HG03060 (cell line): ENCODE measurements around the gene NGFR.
"Not testable (repeated sequence)": the region's sequence is repeated elsewhere in the genome, so short reads cannot be mapped to it uniquely, and the experiment has no call there.

Experiments
- ATAC-seq: cut with Tn5 transposase; IDR thresholded peaks from one replicate; pipeline ENCODE4 v1.9.1; 2021; ENCODE audit warnings: low read depth, moderate number of reproducible peaks; ENCODE audit not compliant: unreplicated experiment

NGFR gene

DNA sequence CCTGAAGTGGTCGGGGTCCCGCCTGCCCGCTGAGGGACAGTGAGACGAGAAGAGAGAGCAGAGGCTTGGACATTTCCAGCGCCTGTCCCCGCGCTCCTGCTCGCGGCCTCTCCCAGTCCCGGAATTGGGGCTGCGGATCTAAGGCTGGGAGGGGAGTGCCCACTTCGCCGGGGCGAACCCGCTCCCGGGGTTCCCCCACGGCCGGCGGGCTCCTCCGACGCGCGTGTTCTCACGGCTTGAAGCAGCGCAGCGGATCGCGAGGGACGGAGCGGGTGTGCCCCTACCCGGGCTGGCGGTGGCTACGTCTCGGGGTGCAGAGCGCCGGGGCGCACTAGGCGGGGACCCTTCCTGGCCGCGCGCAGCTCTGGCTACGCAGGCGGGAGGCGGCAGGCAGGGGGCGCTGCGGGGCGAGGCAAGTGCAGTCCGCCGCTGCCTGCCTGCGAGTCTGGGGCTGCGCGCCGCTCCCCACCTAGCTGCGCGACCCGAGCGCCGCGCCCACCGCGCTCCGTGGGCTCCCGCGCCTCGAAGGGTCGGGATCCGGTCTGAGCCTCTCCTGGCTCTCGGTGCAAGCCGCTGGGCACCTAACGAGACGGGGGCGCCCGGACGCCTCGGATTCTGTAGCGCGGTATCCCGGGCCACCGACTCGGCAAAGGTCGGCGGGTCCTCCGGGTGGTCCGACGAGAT, 1.2 kb downstream of the NGFR start:
- no peak for ATAC-seq

DNA sequence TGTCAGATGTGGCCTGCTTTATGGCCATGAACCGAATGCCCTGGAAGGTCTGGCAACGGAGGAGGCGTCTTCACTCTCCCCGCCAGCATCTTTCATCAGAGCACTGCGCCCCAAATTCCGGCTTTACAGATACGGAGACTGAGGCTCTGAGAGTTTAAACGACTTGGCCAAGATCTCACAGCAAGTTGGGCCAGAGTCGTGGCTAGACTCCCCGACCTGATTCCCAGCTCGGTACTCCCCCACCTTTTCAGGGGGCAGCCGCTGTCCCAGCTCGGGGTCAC, 1.7 kb downstream of the NGFR start:
- no peak for ATAC-seq

DNA sequence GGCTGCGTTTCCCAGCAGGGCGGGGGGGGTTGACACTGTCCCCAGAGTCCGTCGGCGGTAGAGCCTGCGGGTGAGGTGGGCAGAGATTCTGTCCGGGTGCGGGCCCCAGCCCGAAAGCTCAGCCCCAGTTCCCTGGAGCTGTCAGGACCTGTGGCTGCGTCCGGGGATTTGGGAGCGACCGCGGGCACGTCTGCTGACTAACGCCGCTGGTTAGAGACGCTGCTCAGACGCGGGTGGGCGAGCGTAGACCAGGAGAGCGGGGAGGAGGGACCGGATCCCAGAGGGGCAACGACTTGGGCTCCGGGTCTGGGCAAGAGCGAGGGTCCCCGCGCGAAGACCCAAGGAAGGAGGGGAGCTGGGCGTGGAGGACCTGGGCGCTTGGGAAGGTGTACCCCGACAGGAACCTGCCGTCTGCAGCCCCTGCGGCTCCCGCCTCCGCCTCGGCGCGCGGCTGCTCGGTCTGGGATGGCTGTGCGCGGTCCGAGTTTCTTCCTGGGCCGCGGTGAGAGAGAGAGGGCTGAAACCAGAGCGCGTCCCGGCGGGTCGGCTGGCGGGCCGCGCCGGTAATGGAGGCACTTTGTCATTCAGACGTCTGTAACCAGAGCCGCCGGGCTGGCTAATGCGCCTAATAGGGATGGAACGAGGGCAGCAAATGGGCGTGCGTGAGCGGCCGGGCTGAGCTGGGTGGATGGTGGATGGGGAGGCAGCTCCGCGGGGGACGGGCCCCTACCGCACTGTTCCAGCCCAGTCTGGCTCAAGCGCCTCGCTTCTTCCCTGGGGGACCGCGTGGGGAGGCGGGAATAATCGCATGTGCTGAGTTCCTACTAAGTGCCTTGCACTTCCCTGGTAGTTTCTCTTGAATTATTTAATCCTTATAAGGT, 2.3 kb downstream of the NGFR start:
- ATAC-seq = no peak

DNA sequence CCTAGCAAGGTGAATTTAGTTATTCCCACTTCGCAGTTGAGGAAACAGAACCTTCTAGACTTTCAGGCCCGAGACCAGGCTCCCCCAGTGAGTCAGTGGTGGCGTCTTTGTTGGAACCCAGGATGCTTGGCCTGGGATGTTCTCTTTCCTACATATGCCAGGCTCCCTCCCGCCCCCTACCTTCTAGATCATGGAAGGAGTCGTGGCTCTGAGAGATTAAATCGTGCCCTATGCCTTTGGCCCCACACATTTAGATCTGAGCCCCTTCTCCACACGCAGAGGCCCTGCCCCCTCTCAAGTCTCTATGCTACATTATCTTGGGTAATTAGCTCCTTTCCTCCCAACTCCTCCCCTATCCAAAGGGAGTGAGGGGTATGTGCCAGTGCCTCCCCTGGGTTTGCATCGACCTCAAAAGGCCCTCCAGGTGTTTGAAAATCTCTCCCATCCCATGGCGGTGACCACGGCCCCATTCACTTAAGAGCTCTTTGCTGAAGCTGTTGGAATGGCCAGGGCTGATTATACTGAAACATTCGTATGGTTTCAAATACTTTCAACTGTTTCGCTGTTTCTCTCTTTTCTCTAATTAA, 3.0 kb downstream of the NGFR start:
- ATAC-seq = no peak

DNA sequence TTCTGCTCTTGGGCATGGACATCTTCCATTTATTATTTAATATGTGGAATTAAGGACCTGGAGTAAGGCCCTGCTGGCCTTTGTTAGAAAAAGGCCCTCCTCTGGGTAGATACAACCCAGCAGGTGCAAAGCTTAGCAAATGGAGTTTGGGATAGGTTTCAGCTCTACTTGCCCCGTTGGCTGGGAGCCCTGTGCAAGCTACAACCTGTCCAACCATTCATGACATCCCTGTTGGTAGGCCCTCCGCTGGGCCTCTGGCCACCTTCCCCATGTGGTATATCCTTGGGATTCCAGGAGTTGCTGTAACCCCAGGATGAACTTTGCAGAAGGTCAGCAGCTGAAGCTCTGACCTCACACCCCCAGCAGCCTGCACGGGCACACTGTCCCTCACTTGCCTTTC, 6.4 kb downstream of the NGFR start:
- no peak for ATAC-seq

DNA sequence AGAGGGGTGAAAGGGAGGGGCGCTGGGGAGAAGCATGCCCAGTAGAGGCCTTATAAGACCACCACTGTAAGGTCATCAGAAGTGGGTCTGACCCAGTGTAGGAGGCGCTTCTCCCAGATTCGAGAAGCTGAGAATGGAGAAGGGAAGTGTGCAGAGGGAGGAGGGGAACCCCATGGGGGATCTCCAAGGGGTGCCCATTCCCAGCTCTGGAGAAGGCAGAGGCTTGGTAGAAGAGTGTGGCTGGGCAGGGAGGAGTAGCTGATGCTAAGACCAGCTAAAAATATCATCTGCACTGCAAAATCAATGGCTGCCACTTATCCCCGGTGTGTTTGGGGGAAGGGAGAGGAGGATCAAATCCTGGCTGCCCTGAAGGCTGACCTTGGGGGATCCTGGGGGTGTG, 7.2 kb downstream of the NGFR start:
- ATAC-seq = no peak

DNA sequence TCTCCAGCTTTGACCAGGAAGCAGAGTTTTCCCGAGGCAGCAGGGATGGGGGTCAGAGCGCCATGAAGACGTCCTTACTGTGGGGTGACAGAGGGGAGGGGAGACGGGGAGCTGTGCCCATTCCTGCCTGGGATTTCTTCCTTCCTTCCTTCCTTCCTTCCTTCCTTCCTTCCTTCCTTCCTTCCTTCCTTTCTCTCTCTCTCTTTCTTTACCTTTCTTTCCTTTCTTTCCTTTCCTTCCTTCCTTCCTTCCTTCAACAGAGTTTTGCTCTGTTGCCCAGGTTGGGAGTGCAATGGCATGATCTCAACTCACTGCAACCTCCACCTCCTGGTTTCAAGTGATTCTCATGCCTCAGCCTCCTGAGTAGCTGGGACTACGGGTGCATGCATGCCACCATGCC, 7.6 kb downstream of the NGFR start:
- not testable (repeated sequence) for ATAC-seq

DNA sequence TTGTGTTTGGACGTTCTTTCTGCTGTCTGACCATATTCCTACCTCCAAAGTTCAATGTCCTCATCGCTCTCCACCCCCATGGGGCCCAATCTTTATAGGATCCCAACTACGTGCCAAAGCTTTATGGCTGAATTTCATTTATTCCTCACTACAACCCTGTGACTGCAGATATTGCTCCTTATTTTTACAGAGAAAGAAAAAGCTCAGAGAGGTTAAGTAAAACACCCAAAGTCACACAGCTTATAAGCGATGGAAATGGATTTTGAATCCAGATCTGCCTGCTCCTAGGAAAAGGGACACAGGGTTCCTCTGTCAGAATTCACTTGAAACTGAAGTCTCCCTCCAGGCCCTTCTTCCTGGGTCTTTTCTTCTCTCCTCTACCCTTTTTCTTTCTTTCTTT, 9.3 kb downstream of the NGFR start:
- no peak for ATAC-seq

DNA sequence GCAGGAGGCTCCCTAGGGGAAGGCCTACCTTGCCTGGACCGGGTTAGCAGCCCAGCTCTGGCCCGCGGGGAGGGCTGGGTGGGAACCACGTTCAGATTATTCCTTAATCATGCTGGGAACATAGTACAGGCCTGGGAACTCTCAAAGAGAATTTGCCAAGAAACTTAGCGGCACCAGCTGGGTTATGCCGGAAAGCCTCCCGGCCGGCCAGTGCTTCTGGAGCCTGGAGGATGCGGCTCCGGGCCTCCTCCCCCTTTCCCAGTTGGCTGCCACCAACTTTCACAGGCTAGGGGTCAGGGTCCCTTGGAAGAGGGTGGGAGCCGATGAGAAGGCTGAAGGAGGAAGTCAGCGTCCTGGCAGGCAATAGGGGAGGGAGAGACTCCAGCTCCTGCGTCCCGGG, 10.8 kb downstream of the NGFR start:
- ATAC-seq = no peak

DNA sequence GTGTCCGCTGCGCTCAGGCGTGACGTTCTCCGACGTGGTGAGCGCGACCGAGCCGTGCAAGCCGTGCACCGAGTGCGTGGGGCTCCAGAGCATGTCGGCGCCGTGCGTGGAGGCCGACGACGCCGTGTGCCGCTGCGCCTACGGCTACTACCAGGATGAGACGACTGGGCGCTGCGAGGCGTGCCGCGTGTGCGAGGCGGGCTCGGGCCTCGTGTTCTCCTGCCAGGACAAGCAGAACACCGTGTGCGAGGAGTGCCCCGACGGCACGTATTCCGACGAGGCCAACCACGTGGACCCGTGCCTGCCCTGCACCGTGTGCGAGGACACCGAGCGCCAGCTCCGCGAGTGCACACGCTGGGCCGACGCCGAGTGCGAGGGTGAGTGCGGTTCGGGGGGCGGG, 11.2 kb downstream of the NGFR start:
- ATAC-seq = no peak

DNA sequence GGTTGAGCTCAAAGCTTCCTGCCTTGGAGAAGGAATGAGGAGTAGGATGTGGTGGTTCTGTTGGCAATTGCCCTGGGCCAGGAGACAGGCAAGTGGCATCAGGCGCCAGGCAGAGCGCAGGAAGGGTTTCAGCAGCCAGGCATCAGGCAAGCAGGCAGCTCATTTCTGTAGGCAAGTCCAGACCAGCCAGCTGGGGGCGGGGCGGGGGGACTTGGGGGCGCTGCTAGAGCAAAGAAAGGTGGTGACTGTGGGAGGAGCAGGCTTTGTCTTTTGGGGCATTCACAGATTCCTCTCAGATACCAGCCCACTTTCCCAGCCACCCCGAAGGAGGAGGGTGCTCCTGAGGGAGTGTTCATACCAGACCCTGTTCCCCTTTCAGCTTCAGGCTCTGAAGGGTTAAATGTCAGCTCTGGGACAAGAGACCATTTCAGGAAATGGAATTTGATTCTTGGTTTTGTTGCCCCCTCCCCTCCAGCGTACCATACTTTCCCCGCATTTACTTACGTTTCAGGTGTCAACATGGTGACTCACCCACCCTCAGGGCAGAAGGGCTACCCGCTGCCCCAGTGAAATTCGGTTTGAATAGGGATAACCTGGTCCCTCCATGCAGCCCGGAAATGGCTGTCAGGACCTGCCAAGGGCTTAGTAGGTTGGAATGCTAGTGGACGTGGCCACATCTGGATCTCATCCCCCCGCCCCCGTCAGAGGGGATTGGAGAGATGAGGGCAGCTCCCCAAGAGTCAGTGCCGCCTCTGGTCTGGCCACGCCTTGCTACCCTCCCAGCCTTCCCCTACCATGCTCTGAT, 13.2 kb downstream of the NGFR start:
- ATAC-seq = no peak

DNA sequence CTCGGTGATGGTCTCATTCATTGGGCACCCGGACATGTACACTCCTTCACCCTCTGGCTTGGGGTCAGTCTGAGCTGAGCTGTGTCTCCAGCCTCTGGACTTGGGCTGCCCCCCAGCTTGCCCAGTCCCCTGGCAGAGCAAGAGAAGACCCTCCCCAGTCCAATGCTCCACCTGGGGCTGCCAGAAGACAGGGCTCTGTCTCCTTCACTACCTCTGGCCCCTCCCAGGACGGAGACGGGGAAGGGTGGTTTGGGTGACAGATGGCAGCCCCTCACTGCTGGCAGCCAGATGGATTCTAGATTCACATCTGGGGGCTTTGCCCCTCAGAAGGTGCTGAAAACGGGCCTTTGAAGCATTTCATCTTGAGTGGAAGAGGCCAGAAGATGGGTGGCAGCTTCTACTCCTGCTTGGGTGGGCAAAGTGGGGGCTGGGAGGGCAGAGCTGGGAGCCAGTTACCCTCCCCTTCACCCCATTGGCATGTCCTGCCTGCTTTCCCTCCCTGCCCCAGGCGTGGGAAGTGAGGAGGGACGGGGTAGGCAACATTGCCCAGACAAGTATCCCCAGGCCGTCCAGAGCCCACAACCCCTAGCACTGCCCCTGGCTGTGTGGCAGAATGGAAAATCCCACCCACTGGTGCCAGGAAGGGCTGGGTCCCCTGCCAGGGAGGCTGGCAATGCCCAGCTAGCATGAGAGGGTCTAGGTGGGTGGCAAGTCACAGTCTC, 13.9 kb downstream of the NGFR start:
- ATAC-seq = no peak

DNA sequence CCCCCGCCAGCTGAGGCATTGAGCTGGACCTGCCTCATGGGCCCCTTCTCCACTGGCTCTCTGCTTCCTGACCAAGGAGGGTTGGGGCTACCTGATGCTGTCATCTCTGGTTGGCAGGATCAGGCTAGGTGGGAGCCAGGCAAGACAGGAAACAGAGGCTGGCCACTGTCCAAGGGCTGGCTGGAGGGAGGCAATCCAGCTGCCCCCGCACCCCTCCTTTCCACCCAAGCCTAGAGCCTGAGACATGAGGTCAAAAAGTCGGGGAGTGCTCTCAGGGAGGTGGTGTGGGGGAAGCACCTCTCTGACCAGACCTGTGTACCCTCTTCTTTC, 14.5 kb downstream of the NGFR start:
- no peak for ATAC-seq

DNA sequence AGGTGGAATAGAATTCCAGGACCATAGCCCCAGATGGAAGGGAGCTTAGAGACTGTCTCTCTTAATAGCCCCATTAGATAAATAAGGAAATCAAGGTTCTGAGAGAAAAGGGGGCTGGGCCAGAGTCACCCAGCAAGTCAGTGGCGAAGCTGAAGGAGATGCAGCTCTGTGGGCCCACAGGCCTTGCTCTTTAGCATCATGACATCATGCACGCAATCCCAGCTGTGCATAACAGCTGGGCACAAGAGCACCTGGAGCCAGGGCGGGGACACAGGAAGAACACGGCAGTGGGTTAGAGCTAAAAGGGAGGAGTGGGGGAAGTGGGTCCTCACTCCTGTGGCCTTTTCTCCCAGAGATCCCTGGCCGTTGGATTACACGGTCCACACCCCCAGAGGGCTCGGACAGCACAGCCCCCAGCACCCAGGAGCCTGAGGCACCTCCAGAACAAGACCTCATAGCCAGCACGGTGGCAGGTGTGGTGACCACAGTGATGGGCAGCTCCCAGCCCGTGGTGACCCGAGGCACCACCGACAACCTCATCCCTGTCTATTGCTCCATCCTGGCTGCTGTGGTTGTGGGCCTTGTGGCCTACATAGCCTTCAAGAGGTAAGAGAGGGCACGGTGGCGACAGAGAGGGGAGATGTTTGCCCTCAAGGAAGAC, 15.1 kb downstream of the NGFR start:
- ATAC-seq = no peak

DNA sequence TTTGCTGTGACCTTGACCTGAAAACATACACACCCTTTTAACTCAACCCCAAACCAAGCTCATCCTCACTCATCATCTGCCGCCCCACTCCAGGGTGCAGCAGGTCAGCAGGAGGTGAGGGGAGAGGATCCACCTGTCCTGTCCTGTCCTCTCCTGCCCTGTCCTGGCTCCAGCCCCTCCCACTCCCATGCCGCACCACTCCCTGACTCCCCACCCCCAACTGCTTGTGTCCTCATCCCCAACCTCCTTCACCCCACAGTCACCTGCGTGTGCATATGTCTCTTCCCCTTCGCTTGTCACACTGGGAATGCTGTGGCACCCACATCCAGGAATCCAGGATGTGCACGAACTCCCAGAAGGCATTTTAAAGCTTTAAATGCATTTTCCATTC, 15.6 kb downstream of the NGFR start:
- ATAC-seq = no peak

DNA sequence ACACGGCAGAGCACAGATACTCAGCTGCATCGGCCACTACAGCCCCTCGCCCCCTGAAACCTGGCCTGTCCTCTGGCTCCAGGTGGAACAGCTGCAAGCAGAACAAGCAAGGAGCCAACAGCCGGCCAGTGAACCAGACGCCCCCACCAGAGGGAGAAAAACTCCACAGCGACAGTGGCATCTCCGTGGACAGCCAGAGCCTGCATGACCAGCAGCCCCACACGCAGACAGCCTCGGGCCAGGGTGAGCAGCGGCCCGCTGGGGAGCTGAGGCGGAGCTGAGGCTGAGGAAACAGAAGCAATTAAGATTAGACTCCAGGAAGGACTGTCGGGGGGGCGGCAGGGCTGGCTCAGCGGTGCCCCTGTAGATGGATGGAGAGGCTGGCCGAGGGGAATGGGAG, 16.7 kb downstream of the NGFR start:
- no peak for ATAC-seq

DNA sequence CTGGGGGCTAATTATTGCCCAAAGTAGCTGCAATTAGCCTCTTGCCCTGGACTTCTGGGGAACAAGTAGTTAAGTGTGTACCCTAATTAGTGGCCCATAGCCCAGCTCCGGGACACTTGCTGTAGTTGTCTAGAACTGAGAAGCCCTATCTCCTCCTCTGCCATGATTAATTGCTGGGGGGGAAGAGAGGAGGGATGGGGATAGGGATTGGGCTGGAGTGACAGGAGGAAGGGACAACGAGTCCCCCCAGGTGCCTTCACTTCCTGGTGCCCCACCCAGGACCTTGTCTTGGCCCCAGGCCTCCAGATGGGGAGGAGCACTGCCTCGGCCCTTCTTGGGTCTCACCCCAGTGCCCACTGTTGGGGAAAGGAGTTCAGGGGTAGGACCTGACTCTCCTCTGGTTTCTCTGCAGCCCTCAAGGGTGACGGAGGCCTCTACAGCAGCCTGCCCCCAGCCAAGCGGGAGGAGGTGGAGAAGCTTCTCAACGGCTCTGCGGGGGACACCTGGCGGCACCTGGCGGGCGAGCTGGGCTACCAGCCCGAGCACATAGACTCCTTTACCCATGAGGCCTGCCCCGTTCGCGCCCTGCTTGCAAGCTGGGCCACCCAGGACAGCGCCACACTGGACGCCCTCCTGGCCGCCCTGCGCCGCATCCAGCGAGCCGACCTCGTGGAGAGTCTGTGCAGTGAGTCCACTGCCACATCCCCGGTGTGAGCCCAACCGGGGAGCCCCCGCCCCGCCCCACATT, 17.4 kb downstream of the NGFR start:
- ATAC-seq = no peak

DNA sequence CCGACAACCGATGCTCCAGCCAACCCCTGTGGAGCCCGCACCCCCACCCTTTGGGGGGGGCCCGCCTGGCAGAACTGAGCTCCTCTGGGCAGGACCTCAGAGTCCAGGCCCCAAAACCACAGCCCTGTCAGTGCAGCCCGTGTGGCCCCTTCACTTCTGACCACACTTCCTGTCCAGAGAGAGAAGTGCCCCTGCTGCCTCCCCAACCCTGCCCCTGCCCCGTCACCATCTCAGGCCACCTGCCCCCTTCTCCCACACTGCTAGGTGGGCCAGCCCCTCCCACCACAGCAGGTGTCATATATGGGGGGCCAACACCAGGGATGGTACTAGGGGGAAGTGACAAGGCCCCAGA, 17.9 kb downstream of the NGFR start:
- no peak for ATAC-seq

DNA sequence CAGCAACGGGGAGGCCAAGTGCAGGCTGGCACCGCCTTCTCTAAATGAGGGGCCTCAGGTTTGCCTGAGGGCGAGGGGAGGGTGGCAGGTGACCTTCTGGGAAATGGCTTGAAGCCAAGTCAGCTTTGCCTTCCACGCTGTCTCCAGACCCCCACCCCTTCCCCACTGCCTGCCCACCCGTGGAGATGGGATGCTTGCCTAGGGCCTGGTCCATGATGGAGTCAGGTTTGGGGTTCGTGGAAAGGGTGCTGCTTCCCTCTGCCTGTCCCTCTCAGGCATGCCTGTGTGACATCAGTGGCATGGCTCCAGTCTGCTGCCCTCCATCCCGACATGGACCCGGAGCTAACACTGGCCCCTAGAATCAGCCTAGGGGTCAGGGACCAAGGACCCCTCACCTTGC, 18.5 kb downstream of the NGFR start:
- no peak for ATAC-seq
